BE2C (cell line): ENCODE data around the gene CACNA1D.
A peak's percentile ranks its signal among the peaks of the same experiment; 100 is the strongest.

Source experiments
- DNase-seq: peaks from one replicate; pipeline ENCODE4 v3.0.0-alpha.2; 2020
- H3K27me3 ChIP-seq: fragments of 250-450 bp; sonication (Bioruptor Pico); 2 replicates; pipeline ENCODE4 v1.5.1; 2020; ENCODE audit warnings: mild to moderate bottlenecking
- H3K36me3 ChIP-seq: fragments of 250-450 bp; sonication (Bioruptor Pico); 2 replicates; pipeline ENCODE4 v1.5.1; 2020; ENCODE audit warnings: mild to moderate bottlenecking
- H3K4me1 ChIP-seq: fragments of 250-450 bp; sonication (Bioruptor Pico); 2 replicates; pipeline ENCODE4 v1.5.1; 2020
- H3K4me3 ChIP-seq: 2 replicates; pipeline ENCODE4 v1.5.1; 2011; ENCODE audit warnings: low read depth, low read length
- H3K9me3 ChIP-seq: fragments of 250-450 bp; sonication (Bioruptor Pico); 2 replicates; pipeline ENCODE4 v1.5.1; 2020
- TF ChIP-seq, protein P1 (sequence below): IDR thresholded peaks from 2 replicates; pipeline ENCODE4 v1.5.1; 2012; ENCODE audit warnings: mild to moderate bottlenecking, low read depth, low read length

The CACNA1D gene

DNA sequence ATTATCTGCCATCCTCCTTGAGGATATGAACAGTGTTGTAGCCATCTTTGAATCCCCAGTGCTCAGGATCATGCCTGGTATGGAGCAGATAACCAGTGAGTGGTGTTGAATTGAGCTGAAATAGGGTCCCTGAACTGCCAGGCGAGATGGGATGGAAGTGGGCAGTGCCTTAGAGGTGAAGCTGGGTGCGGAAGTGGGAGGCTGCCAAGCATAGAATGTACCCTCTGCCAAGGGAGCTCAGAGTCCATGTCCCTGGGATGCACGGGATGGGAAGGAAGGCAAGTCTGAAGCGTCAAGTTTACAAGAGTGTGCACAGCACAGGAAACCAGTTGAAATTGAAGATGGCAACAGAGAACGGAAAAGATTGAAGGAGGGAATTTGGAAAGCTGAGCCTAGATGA lies 147.0 kb downstream of the CACNA1D start:
- DNase-seq, result no peak
- no peaks in the 10 kb centered on the region for H3K36me3 ChIP-seq
- TF ChIP-seq, protein P1, sequence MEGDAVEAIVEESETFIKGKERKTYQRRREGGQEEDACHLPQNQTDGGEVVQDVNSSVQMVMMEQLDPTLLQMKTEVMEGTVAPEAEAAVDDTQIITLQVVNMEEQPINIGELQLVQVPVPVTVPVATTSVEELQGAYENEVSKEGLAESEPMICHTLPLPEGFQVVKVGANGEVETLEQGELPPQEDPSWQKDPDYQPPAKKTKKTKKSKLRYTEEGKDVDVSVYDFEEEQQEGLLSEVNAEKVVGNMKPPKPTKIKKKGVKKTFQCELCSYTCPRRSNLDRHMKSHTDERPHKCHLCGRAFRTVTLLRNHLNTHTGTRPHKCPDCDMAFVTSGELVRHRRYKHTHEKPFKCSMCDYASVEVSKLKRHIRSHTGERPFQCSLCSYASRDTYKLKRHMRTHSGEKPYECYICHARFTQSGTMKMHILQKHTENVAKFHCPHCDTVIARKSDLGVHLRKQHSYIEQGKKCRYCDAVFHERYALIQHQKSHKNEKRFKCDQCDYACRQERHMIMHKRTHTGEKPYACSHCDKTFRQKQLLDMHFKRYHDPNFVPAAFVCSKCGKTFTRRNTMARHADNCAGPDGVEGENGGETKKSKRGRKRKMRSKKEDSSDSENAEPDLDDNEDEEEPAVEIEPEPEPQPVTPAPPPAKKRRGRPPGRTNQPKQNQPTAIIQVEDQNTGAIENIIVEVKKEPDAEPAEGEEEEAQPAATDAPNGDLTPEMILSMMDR, result no peak

DNA sequence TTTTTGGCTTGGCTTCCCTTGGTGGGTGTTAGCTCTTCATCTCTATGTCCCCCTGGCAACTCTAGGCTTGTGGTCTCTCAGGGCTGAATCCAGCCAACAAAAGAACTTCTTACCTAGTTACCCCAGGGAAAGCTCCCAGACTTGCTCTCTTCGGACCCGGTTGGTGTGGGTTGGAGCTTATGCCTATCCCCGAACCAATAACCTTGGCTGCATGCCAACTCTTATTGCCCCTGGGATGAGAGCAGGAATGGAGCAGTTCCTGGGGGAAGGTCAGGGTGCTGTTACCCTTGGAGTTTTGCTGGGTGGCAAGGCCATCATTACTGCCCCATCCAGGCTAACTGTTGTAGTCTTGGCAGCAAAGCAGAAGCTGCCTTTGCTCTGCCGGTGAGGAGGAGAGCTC lies 147.8 kb downstream of the CACNA1D start:
- Histone ChIP-seq H3K27me3 (no peaks in the 10 kb centered on the region), H3K36me3 (no peaks in the 10 kb centered on the region)

More for the DNA sequence above, 147.0 kb downstream of the CACNA1D start:
- Histone ChIP-seq H3K9me3 (no peaks in the 10 kb centered on the region), H3K4me3 (no peak overlapping the region), H3K4me1 (no peaks in the 10 kb centered on the region), H3K27me3 (no peaks in the 10 kb centered on the region)

DNA sequence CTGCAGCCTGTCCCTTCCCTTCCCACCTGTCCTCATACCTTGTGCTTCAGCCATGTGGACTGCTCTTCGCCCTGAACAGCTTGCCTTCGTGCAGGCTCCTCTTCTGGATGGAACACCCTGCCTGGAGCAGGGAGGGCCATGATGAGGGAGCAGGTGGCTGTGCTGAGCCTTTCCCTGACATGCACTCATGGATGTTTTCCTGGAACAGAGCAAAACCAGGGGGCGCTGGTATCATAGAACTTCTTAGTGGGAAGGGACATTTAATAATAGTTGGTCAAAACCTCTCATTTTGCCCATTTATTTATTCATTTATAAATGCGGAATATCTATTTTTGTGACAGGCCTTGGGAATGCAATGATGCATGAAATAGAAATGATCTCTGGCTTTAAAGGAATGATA lies 149.3 kb downstream of the CACNA1D start:
- H3K4me3 ChIP-seq, result no peak overlapping the region

More for the DNA sequence above, 147.8 kb downstream of the CACNA1D start:
- Histone ChIP-seq H3K9me3 (no peaks in the 10 kb centered on the region), H3K4me3 (no peak overlapping the region), H3K4me1 (no peaks in the 10 kb centered on the region)
- TF ChIP-seq, protein P1, result no peak
- no peak for DNase-seq

DNA sequence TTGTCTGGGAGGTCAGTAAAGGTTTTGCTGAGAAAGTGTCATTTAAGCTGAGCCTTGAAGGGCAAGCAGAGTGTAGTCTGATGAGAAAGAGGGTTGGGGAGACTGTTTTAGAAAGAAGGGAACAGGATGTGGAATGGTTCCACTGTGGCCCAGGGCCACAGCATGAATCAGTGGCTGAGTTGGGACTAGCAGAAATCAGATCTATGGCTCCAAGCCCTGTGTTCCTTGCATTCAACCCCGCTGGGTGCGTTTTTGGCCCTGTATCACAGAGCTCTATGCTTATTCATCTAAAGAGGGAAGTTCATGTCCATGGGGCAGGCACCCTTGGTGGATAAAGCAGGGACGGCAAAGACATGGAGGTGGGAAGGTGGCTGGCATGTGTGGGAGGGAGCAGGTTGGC lies 151.3 kb downstream of the CACNA1D start:
- DNase-seq, result no peak
- no peaks in the 10 kb centered on the region for H3K9me3 ChIP-seq
- H3K4me3 ChIP-seq, result no peak overlapping the region
- TF ChIP-seq, protein P1, result no peak
- no peaks in the 10 kb centered on the region for H3K36me3 ChIP-seq
- H3K4me1 ChIP-seq, result no peaks in the 10 kb centered on the region
- no peaks in the 10 kb centered on the region for H3K27me3 ChIP-seq

More for the DNA sequence above, 149.3 kb downstream of the CACNA1D start:
- H3K36me3 ChIP-seq, result no peaks in the 10 kb centered on the region
- no peaks in the 10 kb centered on the region for H3K27me3 ChIP-seq
- TF ChIP-seq, protein P1, result peak; percentile 14; the same call in 1 of the 2 replicates
- DNase-seq, result no peak
- H3K4me1 ChIP-seq, result no peaks in the 10 kb centered on the region
- no peaks in the 10 kb centered on the region for H3K9me3 ChIP-seq

DNA sequence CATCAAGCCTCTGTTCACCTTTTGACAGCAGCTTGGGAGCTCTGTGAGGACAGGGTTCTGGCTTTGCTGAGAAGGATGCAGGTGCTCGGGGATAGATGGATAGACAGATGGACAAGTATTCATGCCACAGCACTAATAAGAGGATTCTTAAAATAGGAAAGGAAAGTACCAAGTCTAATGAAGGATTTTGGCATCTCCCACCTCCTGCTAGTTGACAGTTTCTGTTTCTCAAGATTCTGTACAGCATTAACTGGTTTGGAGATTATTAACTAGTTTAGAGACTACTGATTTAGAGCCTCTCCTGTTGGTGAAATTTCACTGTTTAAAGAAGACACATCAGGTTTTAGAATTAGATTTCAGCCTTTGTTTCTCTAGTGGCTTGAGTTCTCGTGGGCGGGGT lies 152.3 kb downstream of the CACNA1D start:
- DNase-seq, result no peak
- Histone ChIP-seq H3K9me3 (no peaks in the 10 kb centered on the region), H3K4me1 (no peaks in the 10 kb centered on the region), H3K36me3 (no peaks in the 10 kb centered on the region), H3K27me3 (no peaks in the 10 kb centered on the region), H3K4me3 (no peak overlapping the region)
- TF ChIP-seq, protein P1, result no peak

DNA sequence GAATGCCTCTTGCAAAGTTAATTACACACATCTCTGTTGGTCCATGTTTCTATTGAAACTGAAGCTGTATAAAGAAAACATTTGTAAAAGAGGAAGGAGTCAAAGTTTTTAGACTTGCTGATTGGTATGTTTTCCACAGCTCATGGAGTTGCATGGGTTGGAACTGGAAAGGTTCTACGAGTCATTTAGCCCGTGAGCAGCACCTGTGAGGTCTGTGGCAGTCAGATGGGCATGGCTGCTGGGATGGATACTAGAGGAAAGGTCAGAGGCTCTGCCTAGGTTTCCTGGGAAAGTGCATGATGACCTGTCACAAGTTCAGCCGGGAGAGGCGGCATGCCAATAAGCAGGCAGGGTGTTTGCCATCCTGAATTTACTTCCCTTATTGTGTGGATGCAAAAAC lies 155.4 kb downstream of the CACNA1D start:
- Histone ChIP-seq H3K9me3 (no peaks in the 10 kb centered on the region), H3K4me1 (no peaks in the 10 kb centered on the region), H3K4me3 (no peak overlapping the region), H3K27me3 (no peaks in the 10 kb centered on the region; the same call in 1 of the 2 replicates), H3K36me3 (no peaks in the 10 kb centered on the region)
- TF ChIP-seq, protein P1, result no peak
- no peak for DNase-seq
